Measurements from ENCODE around the gene CHD5.

The CHD5 gene

DNA sequence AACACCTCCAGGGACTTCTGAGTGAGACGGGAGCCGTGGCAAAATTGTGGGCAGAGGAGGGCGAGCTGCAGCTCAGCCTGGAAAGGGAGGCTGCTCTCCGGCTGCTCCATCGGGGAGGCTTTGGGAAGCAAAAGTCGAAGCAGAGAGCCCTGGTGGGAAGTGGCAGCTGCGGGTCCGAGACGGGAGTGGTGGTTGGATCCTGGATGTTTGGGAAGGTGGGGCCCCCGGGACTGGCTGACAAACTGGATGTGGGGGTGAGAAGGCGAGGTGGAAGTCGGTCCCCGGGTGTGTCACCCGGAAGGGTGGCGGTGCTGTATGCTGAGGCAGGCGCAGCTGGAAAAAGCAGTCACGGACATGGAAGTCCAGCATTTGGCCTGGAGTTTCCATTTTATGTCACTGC lies 82.3 kb downstream of the CHD5 start:
- TF ChIP-seq ZNF274 (IDR thresholded peaks at IDR 0.05; ENCODE audit: low read depth, low read length) = no peak
- H3K4me3 ChIP-seq (ENCODE audit: low read length) = no peak overlapping the region

DNA sequence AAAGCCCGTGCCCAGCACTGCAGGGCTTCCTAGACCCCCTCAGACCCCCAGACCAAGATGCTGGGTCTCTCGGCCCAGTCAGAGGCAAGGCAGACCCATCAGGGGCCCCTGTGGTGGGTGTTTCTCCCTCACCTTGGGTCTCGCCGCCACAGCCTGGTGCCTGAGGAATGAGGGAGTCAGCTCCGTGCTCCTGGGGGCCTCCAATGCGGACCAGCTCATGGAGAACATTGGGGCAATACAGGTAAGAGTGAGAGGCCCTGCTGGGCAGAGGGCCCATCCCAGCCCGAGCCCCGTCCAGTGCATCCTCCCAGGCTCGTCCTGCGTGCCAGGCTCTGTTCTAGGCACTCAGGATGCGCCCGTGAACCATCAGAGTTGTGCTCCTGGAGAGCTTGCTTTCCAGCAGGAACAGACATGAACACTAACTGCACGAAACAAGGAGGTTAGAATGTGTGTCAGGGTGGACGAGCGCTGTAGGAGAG lies 83.0 kb downstream of the CHD5 start:
- no peak for TF ChIP-seq ZNF274 (IDR thresholded peaks at IDR 0.05; ENCODE audit: low read depth, low read length)
- no peak overlapping the region for H3K4me3 ChIP-seq (ENCODE audit: low read length)

GRCh38 chr1:6096243-6097116 lies 83.6 kb downstream of the CHD5 start:
- no peak for TF ChIP-seq ZNF274 (IDR thresholded peaks at IDR 0.05; ENCODE audit: low read depth, low read length)
- no peak overlapping the region for H3K4me3 ChIP-seq (ENCODE audit: low read length)

DNA sequence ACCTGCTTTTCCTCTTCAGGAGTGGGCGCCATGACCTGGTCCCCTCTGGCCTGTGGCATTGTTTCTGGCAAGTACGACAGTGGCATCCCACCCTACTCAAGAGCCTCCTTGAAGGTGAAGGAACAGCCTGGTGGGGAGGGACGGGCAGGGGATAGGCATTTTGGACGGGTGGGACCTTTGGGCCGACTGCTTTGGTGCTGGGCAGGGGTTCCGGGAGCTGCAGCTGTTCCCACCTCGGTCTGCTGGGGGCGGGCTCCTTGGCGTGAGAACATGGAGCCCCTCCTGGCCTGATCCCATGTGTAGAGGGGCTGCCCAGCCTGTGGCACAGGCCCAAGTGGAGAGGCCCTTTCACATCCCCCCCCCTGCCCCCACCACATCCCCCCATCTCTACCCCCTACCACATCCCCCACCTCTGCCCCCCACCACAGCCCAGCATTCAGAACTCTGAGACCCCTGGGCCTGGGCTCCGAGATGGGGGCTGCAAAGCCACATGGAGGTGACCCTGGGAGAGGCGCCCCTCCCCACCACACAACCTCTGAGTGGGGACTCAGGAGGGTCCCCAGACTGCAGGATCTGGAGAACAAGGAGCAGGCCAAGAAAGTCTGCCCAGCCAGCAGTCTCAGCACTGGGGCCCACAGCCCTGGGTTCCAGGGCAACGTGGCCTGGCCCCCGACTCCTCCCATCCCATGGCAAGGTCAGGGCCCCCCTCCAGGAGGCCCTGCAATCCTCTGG lies 84.4 kb downstream of the CHD5 start:
- H3K4me3 ChIP-seq (ENCODE audit: low read length) = no peak overlapping the region
- TF ChIP-seq ZNF274 (IDR thresholded peaks at IDR 0.05; ENCODE audit: low read depth, low read length) = no peak

- TF ChIP-seq ZNF274 (IDR thresholded peaks at IDR 0.05; ENCODE audit: low read depth, low read length) = no peak
- H3K4me3 ChIP-seq (ENCODE audit: low read length) = no peak overlapping the region
These were observed 85.2 kb downstream of the CHD5 start for GRCh38 chr1:6094801-6095505.

- no peak for TF ChIP-seq ZNF274 (IDR thresholded peaks at IDR 0.05; ENCODE audit: low read depth, low read length)
- no peak overlapping the region for H3K4me3 ChIP-seq (ENCODE audit: low read length)
These were observed 85.9 kb downstream of the CHD5 start for GRCh38 chr1:6094246-6094645.

- no peak for TF ChIP-seq ZNF274 (IDR thresholded peaks at IDR 0.05; ENCODE audit: low read depth, low read length)
- H3K4me3 ChIP-seq (ENCODE audit: low read length) = no peak overlapping the region
These were observed 86.5 kb downstream of the CHD5 start for GRCh38 chr1:6093611-6094010.

- H3K4me3 ChIP-seq (ENCODE audit: low read length) = no peak overlapping the region
- no peak for TF ChIP-seq ZNF274 (IDR thresholded peaks at IDR 0.05; ENCODE audit: low read depth, low read length)
These were observed 87.0 kb downstream of the CHD5 start for GRCh38 chr1:6093071-6093470.

GRCh38 chr1:6092211-6092610 lies 87.9 kb downstream of the CHD5 start:
- H3K4me3 ChIP-seq (ENCODE audit: low read length) = no peak overlapping the region
- TF ChIP-seq ZNF274 (IDR thresholded peaks at IDR 0.05; ENCODE audit: low read depth, low read length) = no peak

- no peak overlapping the region for H3K4me3 ChIP-seq (ENCODE audit: low read length)
- no peak for TF ChIP-seq ZNF274 (IDR thresholded peaks at IDR 0.05; ENCODE audit: low read depth, low read length)
These were observed 88.4 kb downstream of the CHD5 start for GRCh38 chr1:6091823-6092109.

- H3K4me3 ChIP-seq (ENCODE audit: low read length) = no peak overlapping the region
- no peak for TF ChIP-seq ZNF274 (IDR thresholded peaks at IDR 0.05; ENCODE audit: low read depth, low read length)
These were observed 88.9 kb downstream of the CHD5 start for GRCh38 chr1:6090996-6091822.

DNA sequence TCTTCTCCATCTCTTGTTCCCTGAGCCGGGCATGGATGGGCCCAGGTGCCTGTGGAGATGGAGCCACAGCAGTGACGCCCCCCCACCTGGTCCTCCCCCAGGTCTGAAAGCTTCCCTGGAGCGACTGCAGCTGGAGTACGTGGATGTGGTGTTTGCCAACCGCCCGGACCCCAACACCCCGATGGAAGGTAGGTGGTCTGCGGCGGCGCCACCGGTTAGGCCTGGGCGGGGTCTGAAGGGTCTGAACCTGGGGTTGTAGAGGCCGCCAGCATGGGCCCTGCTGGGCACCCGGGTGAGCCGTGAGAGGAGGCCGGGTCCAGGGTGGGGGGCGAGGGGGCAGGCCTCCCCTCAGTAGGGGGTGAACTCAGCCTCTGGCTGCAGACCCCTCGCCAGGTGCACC lies 89.8 kb downstream of the CHD5 start:
- TF ChIP-seq ZNF274 (IDR thresholded peaks at IDR 0.05; ENCODE audit: low read depth, low read length) = no peak
- H3K4me3 ChIP-seq (ENCODE audit: low read length) = no peak overlapping the region

- no peak for TF ChIP-seq ZNF274 (IDR thresholded peaks at IDR 0.05; ENCODE audit: low read depth, low read length)
- H3K4me3 ChIP-seq (ENCODE audit: low read length) = no peak overlapping the region
These were observed 91.2 kb downstream of the CHD5 start for GRCh38 chr1:6088956-6089355.

- H3K4me3 ChIP-seq (ENCODE audit: low read length) = no peak overlapping the region
- TF ChIP-seq ZNF274 (IDR thresholded peaks at IDR 0.05; ENCODE audit: low read depth, low read length) = no peak
These were observed 92.2 kb downstream of the CHD5 start for GRCh38 chr1:6087958-6088357.
